Left lung (tissue), 10 donors: ENCODE results near the gene PTPRM. TPM values are rescaled to one million over a fixed set of nuclear protein-coding genes. Genes with fewer than 3 reads are reported as not detected.

Experiments
- ATAC-seq: fragments of 200-7000 bp; cut with Tn5 transposase; one replicate; pipeline ENCODE4 v1.9.1; 2020; ENCODE audit warnings: moderate library complexity
- DNase-seq, 4 donors: peaks; one replicate each; pipeline ENCODE4 v3.0.0-alpha.2; 2013 to 2020
- H3K27ac ChIP-seq, 2 donors: fragments of 200-600 bp; sonication (generic) in 1 of 2; one replicate each; pipeline versions ENCODE4 v1.5.0 to v1.8.0; 2020 to 2021
- H3K27me3 ChIP-seq, 2 donors: fragments of 200-600 bp; sonication (generic) in 1 of 2; one replicate each; pipeline versions ENCODE4 v1.5.0 to v1.8.0; 2020 to 2021
- H3K36me3 ChIP-seq, 2 donors: fragments of 200-600 bp; sonication (generic) in 1 of 2; one replicate each; pipeline versions ENCODE4 v1.5.0 to v1.8.0; 2020 to 2021
- H3K4me1 ChIP-seq, 2 donors: fragments of 200-600 bp; one replicate each; pipeline ENCODE4 v1.8.0; 2021
- H3K4me3 ChIP-seq, 2 donors: fragments of 200-600 bp; sonication (generic) in 1 of 2; one replicate each; pipeline versions ENCODE4 v1.5.0 to v1.8.0; 2020 to 2021; ENCODE audit warnings: mild to moderate bottlenecking in 1 of 2
- H3K9me3 ChIP-seq, 2 donors: fragments of 200-600 bp; sonication (generic) in 1 of 2; one replicate each; pipeline versions ENCODE4 v1.5.0 to v1.8.0; 2020 to 2021
- CTCF ChIP-seq, 2 donors: fragments of 200-600 bp; sonication (generic) in 1 of 2; IDR thresholded peaks; one replicate each; pipeline versions ENCODE4 v1.5.0 to v1.8.0; 2021; ENCODE audit warnings: antibody characterized with exemption in 2 of 2
- intact Hi-C, 2 donors: fragments of 100-400 bp; cut with DNase I; formaldehyde crosslinking; loops; one replicate each; pipeline versions ENCODE4 v1.11.2 to v1.14.2; 2022
- polyA plus RNA-seq, 6 donors: library from polyadenylated mRNA; unstranded; fragments of 120-200 nt; gene quantifications; one replicate each; pipeline ENCODE4 v1.2.1, GENCODE V29; 2013; ENCODE audit not compliant: insufficient read length in 6 of 6
- total RNA-seq, 2 donors: library from RNA; stranded (reverse); fragmentation: NEBNext Ultra II Directional; extraction: Animal tissue kit (Norgen Biotek cat#: 25700); gene quantifications; one replicate each; pipeline ENCODE4 v1.2.1, GENCODE V29; 2021
- donor health status: DM: no; HTN: yes; CAD: no.
- donor health status: DM: no; HTN: no; CAD: no.

PTPRM gene
- total and polyA plus RNA-seq, 8 donors = 76.4 to 99.6 (median 90.1) TPM

- Histone ChIP-seq H3K36me3 (no peaks in the 10 kb centered on the region), H3K27ac (no peak overlapping the region), H3K27me3 (no peaks in the 10 kb centered on the region), H3K4me1 (no peaks in the 10 kb centered on the region), H3K9me3 (no peaks in the 10 kb centered on the region), H3K4me3 (no peak overlapping the region)
- no peak for ATAC-seq
- intact Hi-C loops = no loop called here
- no peak for TF ChIP-seq CTCF (IDR thresholded peaks at IDR 0.05)
- no peak for DNase-seq
Observed at GRCh38 chr18:8357320-8357719, 790.2 kb downstream of the PTPRM start.

DNA sequence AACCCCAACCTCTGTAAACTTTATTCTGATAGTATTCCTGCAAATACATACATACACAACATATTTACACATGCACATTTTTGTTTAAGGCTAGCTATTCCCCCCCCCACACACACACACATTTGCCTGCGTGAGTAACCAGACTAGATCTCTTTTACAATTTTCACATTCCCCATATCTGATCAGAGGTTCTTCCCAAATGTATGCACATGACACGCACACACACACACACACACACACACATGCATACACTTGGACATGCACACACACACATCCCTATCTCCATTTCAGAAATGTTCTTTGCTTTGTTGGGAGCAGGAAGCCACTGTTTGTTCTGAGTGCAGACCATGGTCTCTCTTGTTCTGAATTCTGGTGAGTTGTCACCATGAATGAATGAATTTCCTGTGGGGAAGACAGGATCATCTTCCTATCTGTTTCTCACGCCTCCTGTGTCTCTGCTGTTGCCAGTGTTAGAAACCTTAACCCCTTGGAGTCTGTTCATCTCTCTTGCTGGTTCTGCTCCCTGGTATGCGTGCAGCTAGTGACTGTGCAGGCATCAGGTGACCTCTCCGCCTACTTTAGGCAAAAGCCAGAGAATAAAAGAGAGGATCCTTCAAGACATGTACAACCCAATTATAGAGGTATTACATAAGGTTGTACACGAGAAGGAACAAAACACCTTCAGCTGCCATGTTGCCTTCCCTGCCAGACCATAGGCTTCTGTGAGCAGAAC, 791.1 kb downstream of the PTPRM start:
- no peaks in the 10 kb centered on the region for H3K4me1 ChIP-seq
- H3K4me3 ChIP-seq = no peak overlapping the region
- no peak for TF ChIP-seq CTCF (IDR thresholded peaks at IDR 0.05)
- H3K27ac ChIP-seq = no peak overlapping the region
- no peaks in the 10 kb centered on the region for H3K27me3 ChIP-seq
- intact Hi-C loops = no loop called here
- H3K9me3 ChIP-seq = no peaks in the 10 kb centered on the region
- DNase-seq = no peak
- H3K36me3 ChIP-seq = no peaks in the 10 kb centered on the region
- ATAC-seq = no peak

DNA sequence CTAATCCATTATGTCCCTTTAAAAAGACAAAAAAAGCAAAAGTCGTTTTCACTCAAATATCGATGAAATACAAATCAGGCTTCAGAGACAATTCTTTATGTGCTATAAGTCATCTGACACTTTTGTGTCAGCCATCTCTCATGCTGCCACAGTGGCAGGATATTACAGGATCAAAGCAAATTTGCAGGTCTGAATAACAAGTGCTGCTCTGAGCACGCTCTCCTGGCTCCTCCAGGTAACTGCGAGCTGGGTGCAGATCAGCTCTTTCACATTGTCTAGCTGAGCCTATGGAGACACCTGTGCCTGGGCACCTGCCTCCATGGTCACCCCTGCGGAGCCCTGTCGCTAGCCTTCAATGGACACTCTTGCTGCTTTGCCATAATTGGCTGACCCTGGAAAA, 792.0 kb downstream of the PTPRM start:
- H3K36me3 ChIP-seq = no peaks in the 10 kb centered on the region
- no peaks in the 10 kb centered on the region for H3K4me1 ChIP-seq
- H3K4me3 ChIP-seq = no peak overlapping the region
- H3K27ac ChIP-seq = no peak overlapping the region
- DNase-seq (no peak), ATAC-seq (no peak)
- H3K27me3 ChIP-seq = no peaks in the 10 kb centered on the region
- intact Hi-C loops = no loop called here
- TF ChIP-seq CTCF (IDR thresholded peaks at IDR 0.05) = no peak
- no peaks in the 10 kb centered on the region for H3K9me3 ChIP-seq

GRCh38 chr18:8359481-8359880, 792.4 kb downstream of the PTPRM start:
- Histone ChIP-seq H3K36me3 (no peaks in the 10 kb centered on the region), H3K27me3 (no peaks in the 10 kb centered on the region), H3K9me3 (no peaks in the 10 kb centered on the region), H3K4me1 (no peaks in the 10 kb centered on the region), H3K4me3 (no peak overlapping the region), H3K27ac (no peak overlapping the region)
- DNase-seq (no peak), ATAC-seq (no peak)
- intact Hi-C loops = no loop called here
- no peak for TF ChIP-seq CTCF (IDR thresholded peaks at IDR 0.05)

- no peak for TF ChIP-seq CTCF (IDR thresholded peaks at IDR 0.05)
- no peak for DNase-seq
- H3K4me1 ChIP-seq = peaks cover 2 to 4% of the 10 kb centered on the region in 2 donors
- intact Hi-C loops = no loop called here
- ATAC-seq = no peak
- H3K4me3 ChIP-seq = no peak overlapping the region
- no peaks in the 10 kb centered on the region for H3K36me3 ChIP-seq
- H3K9me3 ChIP-seq = no peaks in the 10 kb centered on the region
- H3K27ac ChIP-seq = no peak overlapping the region
- peaks cover 0 to 11% of the 10 kb centered on the region in 2 donors for H3K27me3 ChIP-seq
Observed at GRCh38 chr18:8361941-8362471, 794.9 kb downstream of the PTPRM start.
